ENCODE measurements around the gene BORCS5.
"Not testable (repeated sequence)": the region's sequence is repeated elsewhere in the genome, so short reads cannot be mapped to it uniquely, and the experiment has no call there.

The BORCS5 gene

DNA sequence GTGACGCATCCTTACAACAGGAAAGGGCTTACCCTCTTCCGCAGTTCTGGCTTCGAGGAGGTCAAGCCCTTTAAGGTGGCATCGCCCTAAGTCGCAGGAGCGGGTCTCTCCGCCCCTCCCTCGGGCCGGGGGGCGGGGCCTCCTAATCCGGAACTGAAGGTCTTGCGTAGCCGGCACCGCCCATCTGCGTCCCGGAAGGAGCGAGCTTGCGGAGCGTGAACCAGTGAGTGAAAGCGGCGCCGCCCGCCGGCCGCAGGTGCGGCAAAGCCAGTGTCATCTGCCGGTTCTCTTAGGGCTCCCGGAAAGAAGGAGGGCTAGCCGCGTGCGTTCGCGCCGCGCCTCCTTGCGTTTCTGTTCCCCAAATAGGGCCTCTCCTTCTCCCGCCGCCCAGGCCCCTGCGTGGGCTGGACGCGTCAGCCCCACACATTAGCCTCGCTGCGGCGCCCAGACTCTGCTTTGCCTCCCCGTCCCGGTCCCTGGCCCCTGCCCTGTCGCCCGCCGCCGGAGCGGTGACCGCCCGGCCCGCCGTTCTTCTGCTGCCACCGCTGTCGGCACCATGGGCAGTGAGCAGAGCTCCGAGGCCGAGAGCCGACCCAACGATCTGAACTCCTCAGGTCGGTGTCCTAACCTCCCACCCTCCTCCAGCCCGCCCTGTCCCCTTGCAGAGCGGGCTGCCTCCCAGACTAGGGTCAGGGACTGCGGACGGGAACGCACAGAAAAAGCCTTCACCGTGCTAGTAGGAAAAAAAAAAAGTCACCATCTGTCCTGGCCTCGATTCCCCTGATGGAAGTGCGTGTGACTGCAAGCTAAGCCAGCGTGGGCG, at the start of gene BORCS5:
BORCS5 (plus strand) TSS at position 183 of the 823 bp plus-strand sequence; CDS start at position 557, 374 bp downstream.
- peak; percentile 98 for DNase-seq (ENCODE audit: low spot score)

DNA sequence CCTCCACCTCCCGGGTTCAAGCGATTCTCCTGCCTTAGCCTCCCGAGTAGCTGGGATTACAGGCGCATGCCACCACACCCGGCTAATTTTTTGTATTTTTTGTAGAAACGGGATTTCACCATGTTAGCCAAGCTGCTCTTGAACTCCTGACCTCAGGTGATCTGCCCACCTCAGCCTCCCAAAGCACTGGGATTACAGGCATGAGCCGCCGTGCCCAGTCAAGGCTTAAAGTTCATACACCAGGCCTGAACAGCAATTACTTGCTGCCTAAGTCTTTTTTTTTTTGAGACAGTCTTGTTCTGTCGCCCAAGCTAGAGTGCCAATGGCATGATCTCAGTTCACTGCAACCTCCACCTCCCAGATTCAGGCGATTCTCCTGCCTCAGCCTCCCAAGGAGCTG, 46.2 kb upstream of the BORCS5 start:
- DNase-seq (ENCODE audit: low spot score) = not testable (repeated sequence)

- DNase-seq (ENCODE audit: low spot score) = no peak
Observed at GRCh38 chr12:12315838-12316237, 41.0 kb upstream of the BORCS5 start.

DNA sequence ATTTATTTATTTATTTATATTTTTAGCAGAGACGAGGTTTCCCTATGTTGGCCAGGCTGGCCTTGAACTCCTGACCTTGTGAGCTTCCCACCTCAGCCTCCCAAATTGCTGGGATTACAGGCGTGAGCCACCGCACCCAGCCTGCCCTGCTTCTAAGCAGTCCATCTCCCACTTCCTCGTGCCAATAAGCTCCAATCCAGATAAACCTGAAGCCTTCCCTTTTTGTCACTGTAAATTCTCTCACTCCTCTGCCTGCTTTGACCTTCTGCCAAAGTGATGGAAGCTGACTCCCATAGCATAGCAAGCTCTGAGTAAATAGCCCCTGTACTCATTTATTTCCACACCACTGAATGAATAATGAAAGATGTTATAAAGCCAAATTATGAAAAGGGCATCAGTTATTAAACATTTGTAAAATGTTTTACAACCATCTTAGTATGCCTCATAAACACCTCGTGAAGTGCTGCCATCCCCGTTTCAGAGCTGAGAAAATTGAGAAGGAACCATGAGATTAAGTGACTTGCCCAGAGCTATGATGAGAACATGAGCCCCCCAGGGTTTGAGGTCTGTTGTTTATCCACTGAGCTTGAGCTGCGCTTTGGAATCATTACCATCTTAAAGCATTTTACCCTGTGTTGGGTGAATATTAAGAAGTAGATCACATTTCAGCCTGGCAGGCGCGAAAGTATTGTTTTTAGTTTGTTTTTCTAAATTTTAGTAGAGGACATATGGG, 37.3 kb upstream of the BORCS5 start:
- no peak for DNase-seq (ENCODE audit: low spot score)

DNA sequence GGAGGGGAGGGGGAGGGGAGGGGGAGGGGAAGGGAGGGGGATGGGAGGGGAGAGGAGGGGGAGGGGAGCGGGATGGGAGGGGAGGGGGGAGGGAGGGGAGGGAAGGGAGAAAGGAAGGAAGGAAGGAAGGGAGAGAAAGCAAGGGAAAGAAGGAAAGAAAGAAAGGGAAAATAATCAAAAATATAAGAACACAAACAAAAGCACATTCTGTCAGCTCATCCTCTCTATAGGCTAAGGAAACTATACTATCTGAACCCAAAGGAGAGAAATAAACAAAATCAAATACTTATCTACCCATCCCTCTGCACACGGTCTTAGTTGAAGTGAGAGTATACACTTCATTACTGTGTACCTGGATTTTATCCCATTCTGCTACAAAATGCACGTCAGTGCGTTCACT, 33.8 kb upstream of the BORCS5 start:
- DNase-seq (ENCODE audit: low spot score) = no peak

DNA sequence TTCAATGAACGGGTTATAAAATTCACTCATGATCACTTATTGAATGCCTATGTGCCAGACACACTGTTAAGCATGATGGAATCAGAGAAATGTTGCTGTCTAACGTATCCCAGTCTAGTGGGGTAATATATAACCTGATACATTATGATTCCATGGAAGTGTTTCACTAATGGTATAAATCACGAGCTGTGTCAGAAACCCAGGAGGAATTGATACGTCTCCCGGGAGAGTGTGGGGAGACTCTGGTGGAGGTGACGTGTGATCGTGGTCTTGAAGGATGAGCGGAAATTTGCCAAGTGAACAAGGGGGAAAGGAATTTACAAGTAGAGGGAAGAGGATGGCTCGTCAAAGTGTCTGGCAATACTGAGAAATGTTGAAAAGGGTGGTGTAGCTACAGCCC, 33.3 kb upstream of the BORCS5 start:
- no peak for DNase-seq (ENCODE audit: low spot score)

GRCh38 chr12:12326262-12326661, 30.6 kb upstream of the BORCS5 start:
- DNase-seq (ENCODE audit: low spot score) = no peak

DNA sequence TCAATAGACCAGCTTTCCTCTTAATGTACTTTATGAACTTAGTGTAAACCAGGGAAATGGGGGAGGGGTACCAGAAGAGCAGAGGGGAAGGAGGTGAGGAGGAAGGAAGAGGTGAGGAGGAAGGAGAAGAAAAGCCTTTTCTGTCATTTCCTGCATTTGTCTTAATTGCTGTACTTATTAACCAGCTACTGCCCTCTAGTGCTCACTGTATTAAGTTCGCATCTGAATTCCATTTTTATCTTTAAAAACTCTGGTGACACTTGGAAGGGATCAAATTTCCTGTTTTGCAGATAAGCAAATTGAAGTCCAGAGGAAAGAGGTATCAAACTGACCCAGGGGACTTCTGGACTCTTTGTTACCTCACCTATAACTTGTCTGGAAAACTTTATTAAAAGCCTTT, 29.1 kb upstream of the BORCS5 start:
- DNase-seq (ENCODE audit: low spot score) = peak; percentile 57

- DNase-seq (ENCODE audit: low spot score) = no peak
Observed at GRCh38 chr12:12331244-12331771, 25.6 kb upstream of the BORCS5 start.

DNA sequence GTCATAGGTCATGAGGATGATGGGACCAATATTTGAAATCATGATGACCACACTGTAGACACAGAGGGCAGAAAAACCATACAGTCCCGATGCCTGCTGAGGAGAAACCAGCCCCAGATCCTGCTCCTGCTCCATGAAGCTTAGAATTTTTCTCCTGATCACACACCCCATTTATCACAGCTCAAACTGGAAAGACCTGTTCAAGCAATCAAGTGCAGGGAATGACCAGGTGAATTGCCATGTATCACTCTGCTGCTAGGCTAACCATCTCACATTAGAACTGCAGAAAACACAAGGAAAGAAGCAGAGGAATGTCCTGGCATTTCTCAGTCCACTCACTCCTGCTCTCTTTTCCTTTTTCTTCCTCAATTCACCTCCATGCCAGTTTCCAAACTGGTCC, 25.0 kb upstream of the BORCS5 start:
- DNase-seq (ENCODE audit: low spot score) = no peak

DNA sequence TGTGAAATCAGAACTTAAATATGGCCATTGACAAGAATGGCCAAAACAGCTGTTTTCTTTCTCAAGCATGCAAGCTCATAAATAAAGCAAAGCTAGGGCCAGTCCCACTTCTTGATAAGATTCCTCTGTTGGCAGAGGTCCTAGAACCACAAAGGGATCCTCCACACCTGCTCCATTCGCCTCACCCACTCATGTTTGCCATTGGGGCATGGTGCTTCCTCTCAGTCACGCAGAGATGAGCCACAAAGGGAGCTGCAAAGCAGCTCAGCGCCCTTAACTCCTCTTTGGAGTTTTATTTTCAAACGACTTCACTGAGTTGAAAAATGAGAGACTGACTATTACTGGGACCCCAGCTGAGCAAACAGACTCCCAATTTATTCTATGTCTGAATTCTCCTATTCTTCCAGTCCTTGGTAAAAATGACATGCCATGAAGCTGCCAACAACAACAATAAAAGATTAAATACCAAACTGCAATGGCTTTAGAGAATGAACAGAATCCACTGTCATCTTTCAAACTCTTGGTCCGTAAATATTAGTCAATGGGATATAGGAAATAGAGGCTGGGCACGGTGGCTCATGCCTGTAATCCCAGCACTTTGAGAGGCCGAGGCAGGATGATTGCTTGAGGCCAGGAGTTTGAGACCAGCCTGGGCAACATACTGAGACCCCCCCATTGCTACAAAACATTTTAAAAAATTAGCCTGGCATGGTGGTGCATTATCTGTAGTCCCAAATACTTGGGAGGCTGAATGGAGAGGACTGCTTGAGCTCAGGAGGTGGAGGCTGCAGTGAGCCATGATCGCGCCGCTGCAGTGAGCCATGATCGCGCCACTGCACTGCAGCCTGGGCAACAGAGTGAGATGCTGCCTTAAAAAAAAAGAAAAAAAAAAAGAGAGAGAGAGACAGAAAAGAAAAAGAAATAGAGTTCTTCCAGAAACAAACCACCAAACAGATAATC, 23.2 kb upstream of the BORCS5 start:
- DNase-seq (ENCODE audit: low spot score) = peak; percentile 19

DNA sequence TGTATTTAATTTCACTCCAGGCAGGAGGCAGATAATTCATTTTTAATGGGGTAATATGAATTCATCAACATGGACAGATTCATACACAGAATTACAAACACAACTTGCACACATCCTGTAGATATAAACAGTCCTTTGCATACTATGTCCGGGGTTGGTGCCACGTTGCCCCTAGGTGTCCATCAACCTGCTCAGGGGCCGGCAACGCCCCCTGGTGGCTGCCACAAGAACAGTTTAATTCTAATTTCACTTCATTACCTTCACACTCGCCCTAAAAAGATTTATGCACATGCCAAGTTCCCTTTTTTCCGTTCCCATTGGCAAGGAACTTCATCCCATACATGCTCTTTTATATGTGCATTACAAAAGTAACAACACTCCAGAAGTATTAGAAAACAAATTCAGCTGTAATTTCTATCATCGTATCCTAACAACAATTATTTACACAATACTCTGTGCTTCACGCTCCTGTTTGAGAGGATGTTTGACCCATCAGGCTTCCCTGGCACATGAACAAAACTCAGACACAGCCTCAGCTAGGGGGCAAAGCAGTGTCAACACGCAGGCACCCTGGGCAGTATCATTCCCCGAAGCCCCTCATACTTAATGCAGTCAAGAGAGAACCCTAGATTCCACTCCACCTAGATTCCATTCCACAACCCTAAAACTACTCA, 22.4 kb upstream of the BORCS5 start:
- peak; percentile 40 for DNase-seq (ENCODE audit: low spot score)

DNA sequence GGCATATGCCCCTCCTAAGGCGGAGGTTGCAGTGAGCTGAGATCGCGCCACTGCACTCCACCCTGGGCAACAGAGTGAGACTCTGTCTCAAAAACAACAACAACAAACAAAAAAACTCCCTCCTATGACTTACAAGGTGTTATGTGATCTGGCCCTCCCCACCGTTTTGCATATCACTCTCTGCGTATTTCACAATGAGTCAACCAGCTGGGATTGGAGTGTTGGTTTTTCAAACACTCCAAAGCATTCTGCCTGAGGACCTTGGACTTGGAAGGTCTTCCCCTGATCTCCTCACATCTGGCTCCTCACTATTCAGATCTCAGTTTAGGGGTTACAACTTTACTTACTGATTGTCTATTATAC, 20.8 kb upstream of the BORCS5 start:
- DNase-seq (ENCODE audit: low spot score) = no peak

GRCh38 chr12:12336511-12336910, 20.4 kb upstream of the BORCS5 start:
- no peak for DNase-seq (ENCODE audit: low spot score)

DNA sequence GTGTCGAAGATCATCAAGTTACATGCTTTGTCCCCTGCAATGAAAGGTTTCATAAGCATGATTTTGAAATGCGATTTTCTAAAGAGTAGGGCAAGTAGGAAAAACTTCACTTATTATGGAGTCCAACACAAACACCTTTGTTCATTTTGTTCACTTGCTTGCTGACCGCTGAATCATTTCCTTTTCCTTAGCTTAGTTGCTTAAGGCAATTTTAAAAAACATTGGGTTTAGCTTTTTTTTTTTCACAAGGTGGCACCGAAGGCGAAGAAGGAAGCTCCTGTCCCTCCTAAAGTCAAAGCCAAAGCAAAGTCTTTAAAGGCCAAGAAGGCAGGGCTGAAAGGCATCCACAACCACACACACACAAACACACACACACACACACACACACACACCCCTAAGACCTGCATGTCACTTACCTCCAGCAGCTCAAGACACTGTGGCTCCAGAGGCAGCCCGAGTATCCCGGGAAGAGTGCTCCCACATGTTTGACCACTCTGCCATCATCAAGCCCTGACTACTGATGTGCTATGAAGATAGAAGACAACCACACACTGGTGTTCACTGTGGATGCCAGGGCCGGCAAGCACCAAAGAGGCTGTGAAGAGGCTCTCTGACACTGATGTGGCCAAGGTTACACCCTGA, 18.2 kb upstream of the BORCS5 start:
- no peak for DNase-seq (ENCODE audit: low spot score)

DNA sequence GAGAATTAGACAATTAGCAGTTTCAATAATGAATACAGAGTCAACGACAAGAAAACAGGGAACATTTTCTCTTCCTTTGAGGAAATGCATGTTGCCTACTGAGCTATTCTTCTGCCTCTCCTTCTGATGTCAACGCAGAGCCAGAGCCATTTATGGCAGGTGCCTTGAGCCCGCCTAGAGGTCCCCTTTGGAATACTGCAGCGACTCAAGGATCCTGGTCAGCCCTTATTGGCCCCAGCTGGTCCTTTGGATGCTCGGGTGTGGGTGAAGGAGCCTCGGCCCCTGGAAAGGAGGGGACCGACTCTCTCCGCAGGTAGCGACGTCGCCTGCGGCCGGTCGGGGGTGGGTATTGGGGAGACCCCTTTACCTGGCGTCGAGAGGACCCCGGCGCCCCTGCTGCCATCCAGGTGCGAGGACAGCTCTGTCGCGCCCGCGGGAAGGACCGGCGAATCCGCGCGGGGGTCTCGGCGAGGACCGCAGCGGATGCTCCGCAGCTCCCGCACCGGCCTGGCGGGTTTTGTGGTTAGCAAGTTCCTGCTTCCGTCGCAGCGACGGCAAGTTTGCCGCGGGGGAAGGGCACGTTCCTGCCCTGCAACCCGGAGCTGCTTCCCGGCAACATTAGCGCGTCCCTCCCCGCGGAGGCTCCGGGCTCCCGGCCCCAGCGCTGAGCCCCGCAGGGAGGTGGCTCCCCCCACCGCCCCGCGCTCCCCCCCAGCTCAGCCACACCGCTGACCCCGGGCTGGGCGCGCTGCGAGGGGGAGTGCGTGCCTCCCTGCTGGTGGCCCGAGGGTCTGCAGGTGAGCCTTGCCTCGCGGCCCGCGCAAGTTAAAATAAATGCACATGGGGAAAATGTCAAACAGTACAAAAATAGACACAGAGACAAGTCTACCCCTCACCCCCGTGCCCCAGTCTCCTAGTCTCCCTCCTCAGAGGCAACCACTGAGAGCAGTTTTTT, 6.9 kb upstream of the BORCS5 start, which contains the start of gene MANSC1:
MANSC1 (minus strand) TSS at position 532 of the 955 bp plus-strand sequence. CDS start 6,928 bp downstream, outside the sequence.
- DNase-seq (ENCODE audit: low spot score) = peak; percentile 57

DNA sequence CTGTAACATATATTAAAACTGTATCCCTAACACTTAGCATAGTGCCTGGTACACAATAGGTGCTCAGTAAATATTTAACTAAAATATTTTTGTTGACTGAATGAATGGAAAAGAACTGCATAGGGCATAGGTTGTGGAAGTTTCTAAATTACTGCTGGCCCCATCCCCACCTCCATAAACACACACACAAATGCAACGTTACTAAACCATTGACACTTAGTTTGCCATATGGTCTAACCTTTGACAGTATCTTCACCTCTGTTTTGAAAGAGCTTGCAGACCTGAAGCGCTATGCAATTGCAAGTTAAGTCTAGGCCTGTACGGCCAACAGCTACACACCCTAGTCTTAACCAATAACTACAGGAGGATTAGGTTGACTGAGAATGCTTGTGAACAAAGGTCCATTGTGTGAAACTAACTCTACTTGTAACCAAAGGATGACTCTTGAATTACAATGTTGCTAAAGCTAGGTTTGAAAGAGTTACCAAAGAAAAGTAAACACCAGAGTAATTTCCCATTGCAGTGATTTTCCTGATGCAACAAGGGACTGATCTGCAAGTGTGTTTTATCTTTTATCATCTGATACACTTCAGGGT, 5.9 kb upstream of the BORCS5 start:
- peak; percentile 46 for DNase-seq (ENCODE audit: low spot score)

- not testable (repeated sequence) for DNase-seq (ENCODE audit: low spot score)
Observed at GRCh38 chr12:12351468-12352185, 5.3 kb upstream of the BORCS5 start.
